Heart left ventricle (tissue), 16 donors: ENCODE measurements around the gene CAMSAP2. TPM values are rescaled to one million over a fixed set of nuclear protein-coding genes. Genes with fewer than 3 reads are reported as not detected.

Source experiments
- ATAC-seq, 4 donors: fragments of 200-7000 bp; cut with Tn5 transposase; one replicate each; pipeline ENCODE4 v1.9.1; 2020 to 2022; ENCODE audit warnings: moderate library complexity in 4 of 4, mild to moderate bottlenecking in 3 of 4, moderate number of reproducible peaks in 1 of 4
- DNase-seq, 5 donors: peaks; one replicate each; pipeline ENCODE4 v3.0.0-alpha.2; 2020
- H3K27ac ChIP-seq, 12 donors: fragments of 200-600 bp; sonication (generic) in 4 of 12; one replicate each; pipeline versions ENCODE4 v1.5.0 to v1.8.0; 2016 to 2022; ENCODE audit warnings: mild to moderate bottlenecking in 2 of 12
- H3K27me3 ChIP-seq, 9 donors: fragments of 200-600 bp; sonication (generic) in 2 of 9; one replicate each; pipeline versions ENCODE4 v1.5.1 to v1.8.0; 2016 to 2022; ENCODE audit warnings: mild to moderate bottlenecking in 3 of 9
- H3K36me3 ChIP-seq, 9 donors: fragments of 200-600 bp; sonication (generic) in 2 of 9; one replicate each; pipeline versions ENCODE4 v1.5.0 to v1.8.0; 2018 to 2022; ENCODE audit warnings: mild to moderate bottlenecking in 2 of 9
- H3K4me1 ChIP-seq, 12 donors: fragments of 200-600 bp; sonication (generic) in 4 of 12; one replicate each; pipeline versions ENCODE4 v1.5.0 to v1.8.0; 2016 to 2022; ENCODE audit warnings: mild to moderate bottlenecking in 3 of 12
- H3K4me3 ChIP-seq, 12 donors: fragments of 200-600 bp; sonication (generic) in 4 of 12; one replicate each; pipeline versions ENCODE4 v1.5.0 to v1.8.0; 2017 to 2022; ENCODE audit warnings: mild to moderate bottlenecking in 9 of 12, moderate library complexity in 4 of 12
- H3K9me3 ChIP-seq, 12 donors: fragments of 200-600 bp; sonication (generic) in 4 of 12; one replicate each; pipeline versions ENCODE4 v1.5.0 to v1.8.0; 2016 to 2022; ENCODE audit warnings: mild to moderate bottlenecking in 1 of 12
- CTCF ChIP-seq, 12 donors: fragments of 200-600 bp; sonication (generic) in 4 of 12; IDR thresholded peaks; one replicate each; pipeline versions ENCODE4 v1.5.0 to v1.8.0; 2018 to 2022; ENCODE audit warnings: antibody characterized with exemption in 12 of 12, mild to moderate bottlenecking in 5 of 12
- POLR2A ChIP-seq, 2 donors: fragments of 450-650 bp; IDR thresholded peaks; one replicate each; pipeline ENCODE4 v1.6.1; 2017; ENCODE audit warnings: antibody characterized with exemption in 2 of 2, mild to moderate bottlenecking in 2 of 2, moderate library complexity in 2 of 2
- WGBS, 4 donors: extraction: QIAGEN DNeasy Blood & Tissue Kit in 2 of 4; methylation state at CpG; one replicate each; pipeline versions ENCODE4 v1.1.5 to v1.1.7; 2013 to 2018; 5-methylcytosine and 5-hydroxymethylcytosine counted together
- intact Hi-C, 10 donors: fragments of 100-400 bp; cut with DNase I; formaldehyde crosslinking; loops; one replicate each; pipeline versions ENCODE4 v1.11.1 to v1.14.2; 2022
- polyA plus RNA-seq, 2 donors: library from polyadenylated mRNA; stranded (reverse); fragments of 200-250 nt; gene quantifications; one replicate each; pipeline ENCODE4 v1.2.3, GENCODE V29; 2013
- total RNA-seq, 9 donors: library from RNA; depleted of rRNA in 2 of 9; stranded (reverse); fragments of >200 nt in 2 of 9; fragmentation: NEBNext Ultra II Directional in 3 of 9; extraction: Animal tissue kit (Norgen Biotek cat#: 25700) in 3 of 9; gene quantifications; one replicate each; pipeline versions ENCODE4 v1.1.0 to v1.2.4, GENCODE V29; 2016 to 2023
- donor health status: ischemic (EF 13 %, LVEDD 7.1; RV severe dilation, severe dysfunction).
- donor health status: healthy with polysubstance abuse.
- donor health status: DM: no; HTN: yes; CAD: no.
- donor health status: DM: no; HTN: no; CAD: no.
- donor health status: ischemic (EF 25% LVEDD 6.9; RV normal size, moderate dysfunction).
- donor health status: ischemic (EF 25% LVEDD 5.7; RV mildly dilated, moderate dysfunction).
- donor health status: healthy.
- donor health status: DM: yes; HTN: yes; CAD: no.
- donor health status: ischemic (EF 35%, LVEDD 5.7; RV mildly dilated, moderate dysfunction).
- donor health status: nonischemic (EF 11% LVEDD 7.7; RV severe dilation, severe dysfunction).
- donor health status: DM: yes; HTN: yes; CAD: no.
- donor health status: PGD.
- donor health status: ischemic (EF 29% LVEDD 5.4; RV normal size, mild dysfunction).
- donor health status: nonischemic (EF 23%, LVEDD 6.1; RV moderate dilation, normal function).

Gene CAMSAP2
- total and polyA plus RNA-seq, 11 donors: 7.0 to 53.7 (median 36.1) TPM

DNA sequence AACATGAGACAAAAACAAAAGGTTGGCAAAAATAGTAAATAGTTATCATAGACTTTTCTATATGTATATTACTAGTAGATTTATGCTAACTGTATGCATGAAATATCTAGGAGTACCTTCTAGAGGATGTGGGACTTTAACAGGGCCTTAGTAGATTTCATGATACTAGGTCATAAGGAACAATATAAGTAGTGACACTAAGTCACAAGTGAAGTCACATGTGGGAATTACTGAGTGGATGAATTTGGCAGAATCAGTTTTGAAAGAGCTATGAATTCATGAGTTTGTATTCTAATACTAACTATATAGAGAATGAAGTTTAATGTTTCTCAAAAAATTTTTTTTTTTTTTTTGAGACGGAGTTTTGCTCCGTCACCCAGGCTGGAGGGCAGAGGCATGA, 81.0 kb downstream of the CAMSAP2 start:
- no peak overlapping the region for H3K4me3 ChIP-seq
- DNase-seq (no peak), ATAC-seq (no peak)
- no peaks in the 10 kb centered on the region for H3K4me1 ChIP-seq
- H3K9me3 ChIP-seq: no peaks in the 10 kb centered on the region
- TF ChIP-seq POLR2A (IDR thresholded peaks at IDR 0.05): no peak
- no peak for TF ChIP-seq CTCF (IDR thresholded peaks at IDR 0.05)
- no peak overlapping the region for H3K27ac ChIP-seq
- H3K27me3 ChIP-seq: no peaks in the 10 kb centered on the region
- intact Hi-C loops: no loop called here
- WGBS, 4 donors: 96 to 99% (median 97%) methylated on average over 2 of the region's 2 CpGs
- H3K36me3 ChIP-seq: peaks cover 0 to 45% (median 10%) of the 10 kb centered on the region in 9 donors

DNA sequence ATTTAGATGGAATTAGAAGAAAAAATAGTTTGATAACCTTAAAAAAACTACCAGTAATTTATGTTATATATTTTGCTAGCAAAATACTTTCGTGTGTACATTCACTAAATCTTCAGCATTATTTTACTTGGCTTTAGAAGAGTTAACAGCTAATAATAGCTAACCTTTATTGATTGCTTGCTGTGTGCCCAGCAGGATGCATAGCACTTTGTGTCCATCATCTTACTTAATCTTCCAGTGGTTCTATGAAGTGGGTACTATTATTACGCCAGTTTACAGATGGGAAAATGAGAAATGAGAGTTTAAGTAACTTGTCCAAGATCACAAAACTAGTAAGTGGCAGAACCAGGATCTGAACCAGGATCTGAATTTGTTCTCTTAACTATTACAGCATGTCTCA, 92.4 kb downstream of the CAMSAP2 start:
- ATAC-seq (no peak), DNase-seq (no peak)
- Histone ChIP-seq H3K27me3 (no peaks in the 10 kb centered on the region), H3K27ac (no peak overlapping the region), H3K4me3 (no peak overlapping the region), H3K36me3 (peaks cover 0 to 28% (median 0%) of the 10 kb centered on the region in 9 donors), H3K9me3 (peaks cover 0 to 2% (median 0%) of the 10 kb centered on the region in 12 donors), H3K4me1 (peaks cover 0 to 8% (median 0%) of the 10 kb centered on the region in 12 donors)
- WGBS, 4 donors: 75 to 97% (median 92%) methylated on average over 2 of the region's 2 CpGs
- intact Hi-C loops: loop anchor here in 8 of 10 donors (10.0 kb wide), 2 partner anchors 206 to 276 kb away; partner anchors contain the start of gene KIF14 (in 7 of the 8)
- TF ChIP-seq POLR2A (IDR thresholded peaks at IDR 0.05) (no peak), CTCF (IDR thresholded peaks at IDR 0.05) (no peak)

DNA sequence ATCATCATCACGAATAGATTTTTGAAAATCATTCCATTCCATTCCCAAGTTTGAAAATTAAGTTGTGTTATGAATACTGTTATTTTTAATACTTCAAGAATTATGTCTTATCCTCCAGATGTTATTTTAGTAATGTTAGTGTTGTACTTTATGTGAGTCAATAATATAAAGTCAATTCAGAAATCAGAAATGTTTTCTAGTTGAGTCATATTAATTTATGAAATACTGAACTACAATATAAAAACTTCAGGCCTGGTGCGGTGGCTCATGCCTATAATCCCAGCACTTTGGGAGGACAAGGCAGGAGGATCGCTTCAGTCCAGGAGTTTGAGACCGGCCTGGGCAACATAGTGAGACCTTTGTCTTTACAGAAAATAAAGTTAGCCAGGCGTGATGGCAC, 95.7 kb downstream of the CAMSAP2 start:
- Histone ChIP-seq H3K27me3 (no peaks in the 10 kb centered on the region), H3K27ac (no peak overlapping the region), H3K4me1 (no peaks in the 10 kb centered on the region), H3K9me3 (peaks cover 0 to 16% (median 2%) of the 10 kb centered on the region in 12 donors), H3K4me3 (no peak overlapping the region), H3K36me3 (peaks cover 0 to 28% (median 0%) of the 10 kb centered on the region in 9 donors)
- TF ChIP-seq POLR2A (IDR thresholded peaks at IDR 0.05): no peak
- no peak for TF ChIP-seq CTCF (IDR thresholded peaks at IDR 0.05)
- intact Hi-C loops: loop anchor here in 8 of 10 donors (10.0 kb wide), 2 partner anchors 210 to 280 kb away; partner anchors contain the start of gene KIF14 (in 7 of the 8)
- ATAC-seq (no peak), DNase-seq (no peak)
- WGBS, 4 donors: 92 to 96% (median 94%) methylated on average over 5 of the region's 5 CpGs

GRCh38 chr1:200836213-200836612, 97.5 kb downstream of the CAMSAP2 start:
- Histone ChIP-seq H3K9me3 (peaks cover 0 to 16% (median 2%) of the 10 kb centered on the region in 12 donors), H3K27me3 (no peaks in the 10 kb centered on the region), H3K27ac (no peak overlapping the region), H3K4me3 (no peak overlapping the region), H3K36me3 (peaks cover 0 to 31% (median 0%) of the 10 kb centered on the region in 9 donors), H3K4me1 (no peaks in the 10 kb centered on the region)
- intact Hi-C loops: loop anchor here in 9 of 10 donors (5.0 to 10.0 kb wide), 4 partner anchors 211 to 281 kb away; partner anchors contain the start of gene KIF14 (in 8 of the 9)
- ATAC-seq (no peak), DNase-seq (no peak)
- TF ChIP-seq POLR2A (IDR thresholded peaks at IDR 0.05) (no peak), CTCF (IDR thresholded peaks at IDR 0.05) (no peak)
- 96 to 98% (median 96%) methylated on average over 3 of the region's 3 CpGs for WGBS, 4 donors
